Measurements from ENCODE around the gene P4HA1. TPM values are rescaled to one million over a fixed set of nuclear protein-coding genes. Genes with fewer than 3 reads are reported as not detected.

Gene P4HA1
- total and polyA plus RNA-seq, 12 donors = 17.3 to 67.3 (median 49.2) TPM

GRCh38 chr10:73106301-73106700, 9.6 kb upstream of the P4HA1 start:
- H3K4me3 ChIP-seq = no peak overlapping the region
- H3K9me3 ChIP-seq = peaks cover 0 to 7% (median 0%) of the 10 kb centered on the region in 11 donors
- intact Hi-C loops (cut with DNase I) = no loop called here
- no peak for DNase-seq
- 95 to 97% methylated on average over 3 of the region's 3 CpGs for WGBS, 2 donors
- H3K36me3 ChIP-seq = peaks cover 0 to 8% (median 0%) of the 10 kb centered on the region in 9 donors
- no peaks in the 10 kb centered on the region for H3K27me3 ChIP-seq
- peaks cover 0 to 14% (median 5%) of the 10 kb centered on the region in 9 donors for H3K4me1 ChIP-seq
- H3K27ac ChIP-seq = no peak overlapping the region
- TF ChIP-seq CTCF (IDR thresholded peaks at IDR 0.05) = no peak
- ATAC-seq = no peak

- WGBS, 2 donors = 51 to 54% methylated on average over 1 of the region's 1 CpG
- no peak for ATAC-seq
- Histone ChIP-seq H3K4me3 (no peak overlapping the region), H3K9me3 (no peaks in the 10 kb centered on the region), H3K27me3 (no peaks in the 10 kb centered on the region), H3K27ac (peak overlapping the region; percentile 7 to 97 (median 41)), H3K36me3 (peaks cover 0 to 25% (median 0%) of the 10 kb centered on the region in 9 donors), H3K4me1 (peaks cover 0 to 31% (median 21%) of the 10 kb centered on the region in 9 donors)
- no peak for TF ChIP-seq CTCF (IDR thresholded peaks at IDR 0.05)
- intact Hi-C loops (cut with DNase I) = loop anchor here in 7 of 10 donors (5.0 to 10.0 kb wide), 4 partner anchors 56 to 66 kb away; partner anchors contain the start of genes ECD (in 1 of the 7) and FAM149B1 (in 1 of the 7)
- no peak for DNase-seq
Observed at GRCh38 chr10:73099141-73099540, 2.5 kb upstream of the P4HA1 start.

- intact Hi-C loops (cut with DNase I) = loop anchor here in 8 of 10 donors (1.0 to 10.0 kb wide), 6 partner anchors 13 to 68 kb away; partner anchors contain the start of genes NUDT13 (in 3 of the 8), ECD (in 1 of the 8) and FAM149B1 (in 1 of the 8)
- DNase-seq (no peak), ATAC-seq (no peak)
- peaks cover 0 to 45% (median 34%) of the 10 kb centered on the region in 9 donors for H3K4me1 ChIP-seq
- peaks cover 0 to 21% (median 0%) of the 10 kb centered on the region in 9 donors for H3K36me3 ChIP-seq
- WGBS, 2 donors = 30 to 33% methylated on average over 4 of the region's 4 CpGs
- H3K9me3 ChIP-seq = no peaks in the 10 kb centered on the region
- peak overlapping the region; percentile 94 to 99 (median 96) for H3K27ac ChIP-seq
- no peaks in the 10 kb centered on the region for H3K27me3 ChIP-seq
- TF ChIP-seq CTCF (IDR thresholded peaks at IDR 0.05) = no peak
- H3K4me3 ChIP-seq = peak overlapping the region in 9 of 10 donors; percentile 76 to 92 (median 85)
Observed at GRCh38 chr10:73097305-73097670, 622 bp upstream of the P4HA1 start.

- no peak for TF ChIP-seq CTCF (IDR thresholded peaks at IDR 0.05)
- Histone ChIP-seq H3K9me3 (no peaks in the 10 kb centered on the region), H3K4me1 (peaks cover 0 to 58% (median 39%) of the 10 kb centered on the region in 9 donors), H3K27ac (peak overlapping the region; percentile 94 to 99 (median 96)), H3K36me3 (peaks cover 0 to 19% (median 0%) of the 10 kb centered on the region in 9 donors), H3K27me3 (no peaks in the 10 kb centered on the region), H3K4me3 (peak overlapping the region; percentile 76 to 92 (median 85))
- DNase-seq = peak; percentile 54 to 70
- peak; percentile 47 to 74 (median 64) for ATAC-seq
- intact Hi-C loops (cut with DNase I) = loop anchor here in 9 of 10 donors (1.0 to 10.0 kb wide), 6 partner anchors 15 to 69 kb away; partner anchors contain the start of genes NUDT13 (in 2 of the 9), ECD (in 1 of the 9) and FAM149B1 (in 1 of the 9)
- WGBS, 2 donors = 0% methylated on average over 29 of the region's 29 CpGs
Observed at GRCh38 chr10:73096041-73096448, 621 bp downstream of the P4HA1 start.

Measured in heart right ventricle (tissue), 16 donors.